H9 (cell line): ENCODE results near the gene RPL27A. TPM values are rescaled to one million over a fixed set of nuclear protein-coding genes. Genes with fewer than 3 reads are reported as not detected.

Experiments used
- DNase-seq: peaks from one replicate; pipeline ENCODE4 v3.0.0-alpha.2; 2017
- H2AFZ ChIP-seq: one replicate; pipeline ENCODE4 v1.6.1; 2013; ENCODE audit warnings: mild to moderate bottlenecking, low read length, control low read depth, moderate library complexity
- H2AK5ac ChIP-seq: 2 replicates; pipeline ENCODE4 v1.6.1; 2013; ENCODE audit warnings: low read length, control low read depth, mixed read lengths; ENCODE audit not compliant: insufficient read length
- H2BK120ac ChIP-seq: one replicate; pipeline ENCODE4 v1.6.1; 2013; ENCODE audit warnings: low read depth, mild to moderate bottlenecking, low read length, control low read depth, inconsistent platforms; ENCODE audit not compliant: poor library complexity, severe bottlenecking
- H2BK12ac ChIP-seq: 2 replicates; pipeline ENCODE4 v1.6.1; 2013; ENCODE audit warnings: low read length, control low read depth, mixed read lengths, low read depth; ENCODE audit not compliant: insufficient read length
- H2BK15ac ChIP-seq: 2 replicates; pipeline ENCODE4 v1.6.1; 2013; ENCODE audit warnings: low read depth, low read length, control low read depth
- H2BK20ac ChIP-seq: one replicate; pipeline ENCODE4 v1.6.1; 2013; ENCODE audit warnings: low read depth, mild to moderate bottlenecking, low read length, control low read depth, inconsistent platforms; ENCODE audit not compliant: poor library complexity, severe bottlenecking
- H2BK5ac ChIP-seq: 2 replicates; pipeline ENCODE4 v1.6.1; 2013; ENCODE audit warnings: low read length, control low read depth, mixed read lengths; ENCODE audit not compliant: insufficient read length
- H3K14ac ChIP-seq: 2 replicates; pipeline ENCODE4 v1.6.1; 2013; ENCODE audit warnings: low read length, control low read depth; ENCODE audit not compliant: insufficient read depth
- H3K18ac ChIP-seq: 2 replicates; pipeline ENCODE4 v1.6.1; 2013; ENCODE audit warnings: low read depth, mild to moderate bottlenecking, mixed read lengths, low read length, control low read depth; ENCODE audit not compliant: insufficient read length
- H3K23ac ChIP-seq: 2 replicates; pipeline ENCODE4 v1.6.1; 2013; ENCODE audit warnings: low read length, control low read depth, mixed read lengths, low read depth; ENCODE audit not compliant: insufficient read length
- H3K23me2 ChIP-seq: 2 replicates; pipeline ENCODE4 v1.6.1; 2013; ENCODE audit warnings: low read depth, mild to moderate bottlenecking, mixed read lengths, low read length, control low read depth; ENCODE audit not compliant: insufficient read length, poor library complexity, severe bottlenecking
- H3K27ac ChIP-seq: 2 replicates; pipeline ENCODE4 v1.5.1; 2013; ENCODE audit warnings: low read length, control low read depth, mixed read lengths, low read depth; ENCODE audit not compliant: insufficient read length
- H3K27me3 ChIP-seq: 2 replicates; pipeline ENCODE4 v1.6.1; 2013; ENCODE audit warnings: low read length, control low read depth, inconsistent platforms; ENCODE audit not compliant: insufficient read depth
- H3K4ac ChIP-seq: 2 replicates; pipeline ENCODE4 v1.6.1; 2013; ENCODE audit warnings: low read depth, mild to moderate bottlenecking, control low read depth, inconsistent platforms, low read length, moderate library complexity
- H3K4me1 ChIP-seq: 2 replicates; pipeline ENCODE4 v1.6.1; 2013; ENCODE audit warnings: low read length, control low read depth, inconsistent platforms; ENCODE audit not compliant: insufficient read depth
- H3K4me2 ChIP-seq: 2 replicates; pipeline ENCODE4 v1.6.1; 2013; ENCODE audit warnings: low read length, control low read depth, mixed read lengths; ENCODE audit not compliant: insufficient read length, insufficient read depth
- H3K56ac ChIP-seq: 2 replicates; pipeline ENCODE4 v1.6.1; 2013; ENCODE audit warnings: low read depth, mild to moderate bottlenecking, mixed read lengths, low read length, control low read depth; ENCODE audit not compliant: insufficient read length
- H3K79me1 ChIP-seq: 2 replicates; pipeline ENCODE4 v1.6.1; 2013; ENCODE audit warnings: low read depth, mild to moderate bottlenecking, moderate library complexity, low read length, control low read depth, inconsistent platforms; ENCODE audit not compliant: insufficient read depth, poor library complexity, severe bottlenecking
- H3K79me2 ChIP-seq: 2 replicates; pipeline ENCODE4 v1.6.1; 2013; ENCODE audit warnings: low read length, control low read depth, inconsistent platforms; ENCODE audit not compliant: insufficient read depth
- H3K9ac ChIP-seq: 2 replicates; pipeline ENCODE4 v1.6.1; 2013; ENCODE audit warnings: low read length, control low read depth, mixed read lengths; ENCODE audit not compliant: insufficient read length; ENCODE audit errors: extremely low read depth
- H3K9me3 ChIP-seq: one replicate; pipeline ENCODE4 v1.6.1; 2013; ENCODE audit warnings: low read depth, low read length, inconsistent platforms; ENCODE audit not compliant: control insufficient read depth
- H3T11ph ChIP-seq: one replicate; pipeline ENCODE4 v1.6.1; 2013; ENCODE audit warnings: mild to moderate bottlenecking, low read length, control low read depth, inconsistent platforms
- H4K20me1 ChIP-seq: one replicate; pipeline ENCODE4 v1.6.1; 2013; ENCODE audit not compliant: control insufficient read depth, insufficient read length, insufficient read depth
- H4K5ac ChIP-seq: 2 replicates; pipeline ENCODE4 v1.6.1; 2013; ENCODE audit warnings: low read depth, mild to moderate bottlenecking, mixed read lengths, low read length, control low read depth; ENCODE audit not compliant: insufficient read length
- H4K8ac ChIP-seq: replicated peaks from 2 replicates; pipeline ENCODE4 v1.6.1; 2013; ENCODE audit warnings: low read length, control low read depth, mixed read lengths, low read depth; ENCODE audit not compliant: insufficient read length
- H4K91ac ChIP-seq: 2 replicates; pipeline ENCODE4 v1.6.1; 2013; ENCODE audit warnings: low read depth, mild to moderate bottlenecking, moderate library complexity, mixed read lengths, low read length, control low read depth; ENCODE audit not compliant: insufficient read length
- H3K27ac Mint-ChIP-seq, 3 experiments: 2 replicates in 2 of 3; 3 replicates in 1 of 3; pipeline ENCODE4 v1.8.0; 2020 to 2021; ENCODE audit warnings: mixed read lengths in 3 of 3, mild to moderate bottlenecking in 1 of 3, moderate library complexity in 1 of 3
- H3K27me3 Mint-ChIP-seq: 2 replicates; pipeline ENCODE4 v1.8.0; 2021; ENCODE audit warnings: low read depth, mild to moderate bottlenecking, moderate library complexity, mixed read lengths
- H3K36me3 Mint-ChIP-seq, 3 experiments: 2 replicates in 2 of 3; 3 replicates in 1 of 3; pipeline ENCODE4 v1.8.0; 2020 to 2021; ENCODE audit warnings: low read depth in 3 of 3, mixed read lengths in 3 of 3; ENCODE audit not compliant: insufficient read depth in 1 of 3
- H3K4me1 Mint-ChIP-seq, 2 experiments: 2 replicates each; pipeline ENCODE4 v1.8.0; 2020; ENCODE audit warnings: mixed read lengths in 2 of 2
- H3K4me3 Mint-ChIP-seq, 2 experiments: 2 replicates in 1 of 2; 3 replicates in 1 of 2; pipeline ENCODE4 v1.8.0; 2020 to 2021; ENCODE audit warnings: mild to moderate bottlenecking in 2 of 2, mixed read lengths in 2 of 2, moderate library complexity in 1 of 2
- H3K9me3 Mint-ChIP-seq, 2 experiments: 2 replicates in 1 of 2; 3 replicates in 1 of 2; pipeline ENCODE4 v1.8.0; 2020; ENCODE audit warnings: mild to moderate bottlenecking in 2 of 2, mixed read lengths in 2 of 2, moderate library complexity in 1 of 2
- WGBS: extraction: QIAGEN DNeasy Blood & Tissue Kit; methylation state at CpG from one replicate; pipeline ENCODE4 v1.1.7; 2013; ENCODE audit warnings: missing lambda C conversion rate, low lambda C conversion rate, mixed read lengths; ENCODE audit not compliant: insufficient read length; ENCODE audit errors: extremely low coverage; 5-methylcytosine and 5-hydroxymethylcytosine counted together
- total RNA-seq: library from RNA; stranded (reverse); gene quantifications from 2 replicates; pipeline ENCODE4 v1.2.1, GENCODE V29; 2021
- TF ChIP-seq, protein P1 (sequence below): fragments of 200-600 bp; sonication (generic); conservative IDR thresholded peaks from 3 replicates; pipeline ENCODE4 v1.8.0; 2021; ENCODE audit warnings: antibody characterized with exemption, mild to moderate bottlenecking

Gene RPL27A
- total RNA-seq, 1 experiment from 2014 or later, result 1,152 TPM

DNA sequence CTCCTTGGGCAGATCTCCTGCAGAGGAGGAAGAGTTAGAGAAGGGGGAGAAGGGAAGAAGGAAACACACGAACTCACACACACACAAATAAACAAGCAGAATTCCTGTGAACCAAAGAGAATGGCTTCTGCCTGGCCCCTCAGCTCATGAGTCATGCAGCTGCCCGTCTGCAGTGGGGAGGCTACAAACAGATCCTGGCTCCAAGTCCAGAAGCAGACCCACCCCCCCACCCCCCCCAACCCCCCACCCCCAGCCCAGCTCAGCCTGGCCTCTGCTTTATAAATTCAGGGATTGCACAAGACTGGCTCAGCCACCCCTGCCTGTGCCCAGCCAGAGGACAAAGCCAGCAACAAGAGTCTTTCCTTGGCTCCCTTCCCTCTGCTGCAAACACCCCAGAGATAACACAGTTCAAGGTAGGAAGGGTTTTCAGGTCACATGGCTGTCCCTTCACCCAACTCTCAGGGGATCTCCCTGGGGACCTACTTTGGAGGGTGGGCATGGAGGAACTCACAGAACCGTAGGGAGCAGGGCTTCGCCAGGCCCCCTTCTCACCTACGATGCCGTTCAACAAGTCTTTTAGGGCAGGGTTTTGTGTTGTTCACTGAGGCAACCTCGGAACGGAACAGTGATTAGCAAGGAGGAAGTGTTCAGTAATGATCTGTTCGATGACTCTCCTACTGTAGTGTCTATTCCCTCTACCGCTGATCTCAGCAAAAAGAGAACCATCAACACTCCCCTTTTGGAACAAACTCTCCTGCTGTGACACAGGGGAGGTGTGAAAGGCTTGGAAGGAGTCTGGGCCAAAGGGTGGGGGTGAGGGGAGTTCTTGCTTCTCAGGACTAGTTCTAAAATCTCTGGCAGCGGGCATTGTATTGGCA, 35.5 kb downstream of the RPL27A start:
- no peaks in the 10 kb centered on the region for H4K20me1 ChIP-seq
- Mint-ChIP-seq H3K27me3 (no peaks in the 10 kb centered on the region; the same call in 1 of the 2 replicates), H3K4me1 (peaks cover 48 to 53% of the 10 kb centered on the region in 2 experiments), H3K27ac (peak overlapping the region; percentile 80 to 94 (median 90)), H3K4me3 (no peak overlapping the region), H3K9me3 (no peaks in the 10 kb centered on the region; a peak in 1 of 5 replicates), H3K36me3 (peaks cover 3 to 9% (median 6%) of the 10 kb centered on the region in 3 experiments; a peak in 5 of 7 replicates)
- no peaks in the 10 kb centered on the region for H3K23me2 ChIP-seq
- H3K18ac ChIP-seq, result no peak overlapping the region
- H3K27me3 ChIP-seq, result no peaks in the 10 kb centered on the region
- peak overlapping the region; percentile 16 for H3K9ac ChIP-seq
- TF ChIP-seq, protein P1, sequence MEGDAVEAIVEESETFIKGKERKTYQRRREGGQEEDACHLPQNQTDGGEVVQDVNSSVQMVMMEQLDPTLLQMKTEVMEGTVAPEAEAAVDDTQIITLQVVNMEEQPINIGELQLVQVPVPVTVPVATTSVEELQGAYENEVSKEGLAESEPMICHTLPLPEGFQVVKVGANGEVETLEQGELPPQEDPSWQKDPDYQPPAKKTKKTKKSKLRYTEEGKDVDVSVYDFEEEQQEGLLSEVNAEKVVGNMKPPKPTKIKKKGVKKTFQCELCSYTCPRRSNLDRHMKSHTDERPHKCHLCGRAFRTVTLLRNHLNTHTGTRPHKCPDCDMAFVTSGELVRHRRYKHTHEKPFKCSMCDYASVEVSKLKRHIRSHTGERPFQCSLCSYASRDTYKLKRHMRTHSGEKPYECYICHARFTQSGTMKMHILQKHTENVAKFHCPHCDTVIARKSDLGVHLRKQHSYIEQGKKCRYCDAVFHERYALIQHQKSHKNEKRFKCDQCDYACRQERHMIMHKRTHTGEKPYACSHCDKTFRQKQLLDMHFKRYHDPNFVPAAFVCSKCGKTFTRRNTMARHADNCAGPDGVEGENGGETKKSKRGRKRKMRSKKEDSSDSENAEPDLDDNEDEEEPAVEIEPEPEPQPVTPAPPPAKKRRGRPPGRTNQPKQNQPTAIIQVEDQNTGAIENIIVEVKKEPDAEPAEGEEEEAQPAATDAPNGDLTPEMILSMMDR, result no peak
- H3K79me2 ChIP-seq, result no peaks in the 10 kb centered on the region
- H3K56ac ChIP-seq, result no peak overlapping the region
- H3T11ph ChIP-seq, result no peak overlapping the region
- H2BK5ac ChIP-seq, result no peak overlapping the region
- H2AFZ ChIP-seq, result no peak overlapping the region
- H2AK5ac ChIP-seq, result no peak overlapping the region
- DNase-seq, result no peak
- H2BK12ac ChIP-seq, result no peak overlapping the region
- no peaks in the 10 kb centered on the region for H3K4me1 ChIP-seq
- H3K4me2 ChIP-seq, result no peak overlapping the region
- peak overlapping the region; percentile 64; the same call in 1 of the 2 replicates for H3K14ac ChIP-seq
- no peak overlapping the region for H4K91ac ChIP-seq
- no peak overlapping the region for H2BK120ac ChIP-seq
- H3K79me1 ChIP-seq, result no peaks in the 10 kb centered on the region
- no peak overlapping the region for H3K4ac ChIP-seq
- H4K5ac ChIP-seq, result no peak overlapping the region
- no peak overlapping the region for H3K27ac ChIP-seq
- no peaks in the 10 kb centered on the region for H3K9me3 ChIP-seq
- no peak overlapping the region for H3K23ac ChIP-seq
- no peak overlapping the region for H2BK20ac ChIP-seq
- H4K8ac ChIP-seq, result no peak overlapping the region
- no peak overlapping the region for H2BK15ac ChIP-seq
- no CpG with 5 or more reads among the region's 11 CpGs for WGBS
